Measurements from ENCODE around the gene NME5. TPM values are rescaled to one million over a fixed set of nuclear protein-coding genes. Genes with fewer than 3 reads are reported as not detected.

NME5 gene
- total and polyA plus RNA-seq, 7 donors, result 0.31 to 1.2 (median 0.86) TPM

DNA sequence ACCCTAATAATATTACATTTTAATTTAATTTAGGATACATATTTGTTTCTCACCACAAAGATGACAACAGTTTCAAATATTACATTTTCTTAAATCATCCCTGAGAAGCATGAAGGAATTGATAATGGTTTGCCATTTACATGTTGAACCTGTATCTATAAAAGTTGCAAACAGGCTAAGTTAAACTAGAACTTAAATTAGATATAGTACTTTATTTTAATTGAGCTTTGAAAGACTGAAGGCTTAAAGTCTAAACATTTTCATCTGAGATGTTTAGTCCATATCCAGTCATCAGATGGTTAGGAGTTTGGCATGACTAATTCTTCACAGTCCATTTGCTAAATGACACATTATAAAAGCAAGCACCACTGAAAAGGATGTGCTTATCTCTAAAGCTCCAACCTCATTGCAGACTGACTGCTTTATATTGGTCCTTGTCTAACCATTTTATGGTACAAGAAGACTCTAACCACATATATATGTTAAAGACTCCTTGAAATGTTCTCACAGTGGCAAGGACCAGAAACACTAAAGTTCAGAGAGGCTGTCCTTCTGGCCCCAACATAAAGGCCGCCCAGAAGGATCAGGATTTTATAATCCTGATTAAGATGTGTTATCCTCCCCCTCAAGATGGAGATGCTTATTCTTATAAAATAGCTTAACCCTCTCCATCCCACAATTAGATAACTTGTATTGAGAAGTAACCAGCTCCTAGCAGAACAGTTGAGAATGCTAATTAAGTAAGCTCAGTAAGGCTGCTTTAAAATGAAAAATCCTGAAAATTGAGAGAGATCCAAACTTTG, 29.6 kb downstream of the NME5 start:
- Histone ChIP-seq H3K4me1 (no peaks in the 10 kb centered on the region), H3K27me3 (ENCODE audit: insufficient read depth in 3 of 3, low read length in 2 of 3) (peaks cover 0 to 3% (median 0%) of the 10 kb centered on the region in 3 donors), H3K9me3 (no peaks in the 10 kb centered on the region), H3K4me3 (no peak overlapping the region), H3K36me3 (ENCODE audit: insufficient read depth in 1 of 2, low read depth in 1 of 2) (no peaks in the 10 kb centered on the region), H3K27ac (no peak overlapping the region)
- no peak for ATAC-seq
- intact Hi-C loops (cut with DNase I), result no loop called here
- TF ChIP-seq, protein P1, sequence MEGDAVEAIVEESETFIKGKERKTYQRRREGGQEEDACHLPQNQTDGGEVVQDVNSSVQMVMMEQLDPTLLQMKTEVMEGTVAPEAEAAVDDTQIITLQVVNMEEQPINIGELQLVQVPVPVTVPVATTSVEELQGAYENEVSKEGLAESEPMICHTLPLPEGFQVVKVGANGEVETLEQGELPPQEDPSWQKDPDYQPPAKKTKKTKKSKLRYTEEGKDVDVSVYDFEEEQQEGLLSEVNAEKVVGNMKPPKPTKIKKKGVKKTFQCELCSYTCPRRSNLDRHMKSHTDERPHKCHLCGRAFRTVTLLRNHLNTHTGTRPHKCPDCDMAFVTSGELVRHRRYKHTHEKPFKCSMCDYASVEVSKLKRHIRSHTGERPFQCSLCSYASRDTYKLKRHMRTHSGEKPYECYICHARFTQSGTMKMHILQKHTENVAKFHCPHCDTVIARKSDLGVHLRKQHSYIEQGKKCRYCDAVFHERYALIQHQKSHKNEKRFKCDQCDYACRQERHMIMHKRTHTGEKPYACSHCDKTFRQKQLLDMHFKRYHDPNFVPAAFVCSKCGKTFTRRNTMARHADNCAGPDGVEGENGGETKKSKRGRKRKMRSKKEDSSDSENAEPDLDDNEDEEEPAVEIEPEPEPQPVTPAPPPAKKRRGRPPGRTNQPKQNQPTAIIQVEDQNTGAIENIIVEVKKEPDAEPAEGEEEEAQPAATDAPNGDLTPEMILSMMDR (IDR thresholded peaks at IDR 0.05), result no peak
- 61 to 64% (median 61%) methylated on average over 1 of the region's 1 CpG for WGBS, 3 donors
- no peak for DNase-seq

DNA sequence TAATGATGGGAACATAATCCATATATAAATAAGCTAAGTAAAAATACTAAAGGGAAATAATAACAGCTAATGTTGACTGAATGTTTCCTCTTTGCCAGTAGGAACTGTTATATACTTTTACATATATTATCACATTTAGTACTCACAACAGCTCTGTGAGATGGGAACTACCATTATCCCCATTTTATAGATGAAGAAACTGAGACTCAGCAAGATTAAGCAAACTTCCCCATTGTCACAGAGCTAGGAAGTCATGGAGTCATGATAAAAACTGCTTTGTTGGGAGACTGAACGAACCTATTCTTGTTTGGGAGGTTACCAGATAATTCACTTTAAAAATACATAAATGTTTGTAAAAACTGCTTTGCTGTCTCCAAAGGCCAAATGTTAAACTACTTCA, 32.0 kb downstream of the NME5 start:
- 58 to 66% (median 66%) methylated on average over 1 of the region's 1 CpG for WGBS, 3 donors
- intact Hi-C loops (cut with DNase I), result no loop called here
- no peak overlapping the region for H3K27ac ChIP-seq
- no peaks in the 10 kb centered on the region for H3K9me3 ChIP-seq
- H3K36me3 ChIP-seq (ENCODE audit: insufficient read depth in 1 of 2, low read depth in 1 of 2), result no peaks in the 10 kb centered on the region
- DNase-seq (no peak), ATAC-seq (no peak)
- H3K27me3 ChIP-seq (ENCODE audit: insufficient read depth in 3 of 3, low read length in 2 of 3), result peaks cover 0 to 3% (median 0%) of the 10 kb centered on the region in 3 donors
- no peak overlapping the region for H3K4me3 ChIP-seq
- TF ChIP-seq, protein P1 (IDR thresholded peaks at IDR 0.05), result no peak
- H3K4me1 ChIP-seq, result no peaks in the 10 kb centered on the region

DNA sequence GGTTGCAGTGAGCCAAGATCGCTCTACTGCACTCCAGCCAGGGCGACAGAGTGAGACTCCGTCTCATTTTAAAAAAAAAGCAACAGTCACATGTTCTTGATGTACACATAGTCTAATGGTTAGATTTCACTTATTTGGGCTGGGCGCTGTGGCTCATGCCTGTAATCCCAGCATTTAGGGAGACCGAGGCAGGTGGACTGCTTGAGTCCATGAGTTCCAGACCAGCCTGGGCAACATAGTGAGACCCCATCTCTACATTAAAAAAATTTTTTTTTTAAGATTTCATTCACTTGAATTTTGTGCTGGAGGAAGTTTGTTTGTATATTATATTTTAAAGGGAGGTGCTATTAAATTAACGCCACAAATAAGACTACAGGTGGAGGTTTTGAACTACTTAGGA, 33.5 kb downstream of the NME5 start:
- DNase-seq (no peak), ATAC-seq (no peak)
- Histone ChIP-seq H3K9me3 (no peaks in the 10 kb centered on the region), H3K27ac (no peak overlapping the region), H3K36me3 (ENCODE audit: insufficient read depth in 1 of 2, low read depth in 1 of 2) (no peaks in the 10 kb centered on the region), H3K27me3 (ENCODE audit: insufficient read depth in 3 of 3, low read length in 2 of 3) (peaks cover 0 to 3% (median 0%) of the 10 kb centered on the region in 3 donors), H3K4me3 (no peak overlapping the region), H3K4me1 (no peaks in the 10 kb centered on the region)
- TF ChIP-seq, protein P1 (IDR thresholded peaks at IDR 0.05), result no peak
- WGBS, 3 donors, result 93% methylated on average over 6 of the region's 6 CpGs
- intact Hi-C loops (cut with DNase I), result no loop called here

DNA sequence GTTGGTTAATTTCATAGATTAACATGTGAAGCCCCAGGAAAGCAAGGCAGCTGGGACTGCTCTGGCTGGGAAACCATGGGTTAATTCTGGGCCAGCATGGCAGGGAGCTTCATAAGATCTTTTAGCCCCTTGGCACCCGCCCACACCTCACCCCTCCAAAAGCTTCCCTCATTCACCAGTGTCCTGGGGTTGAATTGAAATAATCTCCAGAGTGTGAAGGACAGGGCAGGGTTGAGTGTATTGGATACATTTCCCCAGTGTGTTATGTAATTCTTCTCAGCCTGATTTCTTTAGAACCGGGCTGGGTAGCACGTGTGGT, 36.0 kb downstream of the NME5 start:
- 8 to 20% (median 15%) methylated on average over 3 of the region's 3 CpGs for WGBS, 3 donors
- H3K27me3 ChIP-seq (ENCODE audit: insufficient read depth in 3 of 3, low read length in 2 of 3), result no peaks in the 10 kb centered on the region
- no peaks in the 10 kb centered on the region for H3K9me3 ChIP-seq
- H3K27ac ChIP-seq, result no peak overlapping the region
- no peak overlapping the region for H3K4me3 ChIP-seq
- ATAC-seq (no peak), DNase-seq (no peak)
- H3K4me1 ChIP-seq, result no peaks in the 10 kb centered on the region
- H3K36me3 ChIP-seq (ENCODE audit: insufficient read depth in 1 of 2, low read depth in 1 of 2), result no peaks in the 10 kb centered on the region
- TF ChIP-seq, protein P1 (IDR thresholded peaks at IDR 0.05), result no peak
- intact Hi-C loops (cut with DNase I), result no loop called here
